HG03108 (cell line): Measurements from ENCODE around the gene KHDC4.
"Not testable (repeated sequence)": the region's sequence is repeated elsewhere in the genome, so short reads cannot be mapped to it uniquely, and the experiment has no call there.

ENCODE experiments used
- ATAC-seq: cut with Tn5 transposase; IDR thresholded peaks from one replicate; pipeline ENCODE4 v1.9.1; 2021; ENCODE audit warnings: moderate library complexity; ENCODE audit not compliant: unreplicated experiment

The KHDC4 gene

GRCh38 chr1:155911156-155912055, 22.8 kb downstream of the KHDC4 start, which contains the start of gene RIT1:
TSS of gene RIT1 (minus strand) at chr1:155911349. CDS start at chr1:155910761, 588 bp downstream.
- ATAC-seq = peak; percentile 87

- no peak for ATAC-seq
These were observed 23.5 kb downstream of the KHDC4 start for GRCh38 chr1:155910621-155911121.

- ATAC-seq = no peak
These were observed 24.3 kb downstream of the KHDC4 start for GRCh38 chr1:155909894-155910293.

- no peak for ATAC-seq
These were observed 30.0 kb downstream of the KHDC4 start for GRCh38 chr1:155904261-155904660.

GRCh38 chr1:155900161-155900560, 34.1 kb downstream of the KHDC4 start:
- no peak for ATAC-seq

- no peak for ATAC-seq
These were observed 34.5 kb downstream of the KHDC4 start for GRCh38 chr1:155899683-155900082.

- no peak for ATAC-seq
These were observed 35.3 kb downstream of the KHDC4 start for GRCh38 chr1:155898888-155899287.

- no peak for ATAC-seq
These were observed 36.5 kb downstream of the KHDC4 start for GRCh38 chr1:155897746-155898145.

- not testable (repeated sequence) for ATAC-seq
These were observed 37.7 kb downstream of the KHDC4 start for GRCh38 chr1:155896476-155896875.

GRCh38 chr1:155895617-155896016, 38.6 kb downstream of the KHDC4 start:
- ATAC-seq = not testable (repeated sequence)

- no peak for ATAC-seq
These were observed 40.6 kb downstream of the KHDC4 start for GRCh38 chr1:155893389-155894142.

- no peak for ATAC-seq
These were observed 41.4 kb downstream of the KHDC4 start for GRCh38 chr1:155892796-155893195.

GRCh38 chr1:155890251-155890650, 44.0 kb downstream of the KHDC4 start:
- no peak for ATAC-seq

- ATAC-seq = no peak
These were observed 44.6 kb downstream of the KHDC4 start for GRCh38 chr1:155889566-155889965.

- ATAC-seq = no peak
These were observed 45.7 kb downstream of the KHDC4 start for GRCh38 chr1:155888481-155888880.

- ATAC-seq = no peak
These were observed 49.2 kb downstream of the KHDC4 start for GRCh38 chr1:155884982-155885381.

- ATAC-seq = no peak
These were observed 49.9 kb downstream of the KHDC4 start for GRCh38 chr1:155884031-155884960.

- ATAC-seq = no peak
These were observed 51.4 kb downstream of the KHDC4 start for GRCh38 chr1:155882766-155883165.

- ATAC-seq = peak; percentile 45
These were observed 52.0 kb downstream of the KHDC4 start for GRCh38 chr1:155882235-155882634.

GRCh38 chr1:155880950-155881349, 53.3 kb downstream of the KHDC4 start:
- no peak for ATAC-seq

- ATAC-seq = no peak
These were observed 54.0 kb downstream of the KHDC4 start for GRCh38 chr1:155880251-155880650.
